Measurements from ENCODE around the gene LCE1D. TPM values are rescaled to one million over a fixed set of nuclear protein-coding genes. Genes with fewer than 3 reads are reported as not detected.

The LCE1D gene
- total and polyA plus RNA-seq, 9 donors, result not detected

GRCh38 chr1:152756872-152757271, 39.6 kb upstream of the LCE1D start:
- TF ChIP-seq CTCF (IDR thresholded peaks at IDR 0.05) (no peak), EP300 (IDR thresholded peaks at IDR 0.05) (no peak), POLR2A (IDR thresholded peaks at IDR 0.05) (no peak)
- H3K9me3 ChIP-seq, result no peaks in the 10 kb centered on the region
- H3K4me1 ChIP-seq (ENCODE audit: insufficient read depth), result no peaks in the 10 kb centered on the region
- intact Hi-C loops (cut with DNase I), result loop anchor here in 1 of 4 donors (1.0 kb wide), 1 partner anchor 22 kb away; no protein-coding TSS in a partner anchor
- WGBS, 3 donors, result 69 to 85% (median 77%) methylated on average over 2 of the region's 2 CpGs
- H3K4me3 ChIP-seq, result no peak overlapping the region
- no peaks in the 10 kb centered on the region for H3K36me3 ChIP-seq
- no peaks in the 10 kb centered on the region for H3K27me3 ChIP-seq
- no peak overlapping the region for H3K27ac ChIP-seq
- DNase-seq, result no peak

GRCh38 chr1:152757747-152758146, 38.8 kb upstream of the LCE1D start, which contains the start of gene KPRP:
TSS of gene KPRP (plus strand) at chr1:152758025. CDS start at chr1:152759589, 1,564 bp downstream.
- H3K4me1 ChIP-seq (ENCODE audit: insufficient read depth), result no peaks in the 10 kb centered on the region
- TF ChIP-seq EP300 (IDR thresholded peaks at IDR 0.05), result no peak
- no peak for TF ChIP-seq POLR2A (IDR thresholded peaks at IDR 0.05)
- no peak for TF ChIP-seq CTCF (IDR thresholded peaks at IDR 0.05)
- no peak within 1 kb of the TSS for H3K27ac ChIP-seq
- no peaks in the 10 kb centered on the region for H3K36me3 ChIP-seq
- DNase-seq, result no peak
- no peaks in the 10 kb centered on the region for H3K9me3 ChIP-seq
- H3K4me3 ChIP-seq, result no peak within 1 kb of the TSS
- intact Hi-C loops (cut with DNase I), result no loop called here
- 61 to 67% (median 66%) methylated on average over 6 of the region's 6 CpGs for WGBS, 3 donors
- no peaks in the 10 kb centered on the region for H3K27me3 ChIP-seq

- WGBS, 3 donors, result 73 to 75% (median 74%) methylated on average over 4 of the region's 4 CpGs
- H3K4me1 ChIP-seq (ENCODE audit: insufficient read depth), result no peaks in the 10 kb centered on the region
These were observed 37.9 kb upstream of the LCE1D start for GRCh38 chr1:152758636-152759035.

GRCh38 chr1:152759453-152760173, 36.9 kb upstream of the LCE1D start:
- no peaks in the 10 kb centered on the region for H3K4me1 ChIP-seq (ENCODE audit: insufficient read depth)
- H3K9me3 ChIP-seq, result no peaks in the 10 kb centered on the region
- 77 to 92% (median 89%) methylated on average over 8 of the region's 8 CpGs for WGBS, 3 donors
- no peak overlapping the region for H3K4me3 ChIP-seq
- DNase-seq, result no peak
- TF ChIP-seq POLR2A (IDR thresholded peaks at IDR 0.05), result no peak
- no peak for TF ChIP-seq CTCF (IDR thresholded peaks at IDR 0.05)
- H3K27me3 ChIP-seq, result no peaks in the 10 kb centered on the region
- H3K27ac ChIP-seq, result no peak overlapping the region
- H3K36me3 ChIP-seq, result no peaks in the 10 kb centered on the region
- intact Hi-C loops (cut with DNase I), result no loop called here

More at GRCh38 chr1:152758636-152759035, 37.9 kb upstream of the LCE1D start:
- DNase-seq, result no peak
- no peak overlapping the region for H3K4me3 ChIP-seq
- intact Hi-C loops (cut with DNase I), result no loop called here
- no peak overlapping the region for H3K27ac ChIP-seq
- no peaks in the 10 kb centered on the region for H3K27me3 ChIP-seq
- H3K9me3 ChIP-seq, result no peaks in the 10 kb centered on the region
- no peaks in the 10 kb centered on the region for H3K36me3 ChIP-seq
- TF ChIP-seq CTCF (IDR thresholded peaks at IDR 0.05) (no peak), POLR2A (IDR thresholded peaks at IDR 0.05) (no peak), EP300 (IDR thresholded peaks at IDR 0.05) (no peak)
